Upper lobe of left lung (tissue), 4 donors: ENCODE results near the gene TNFRSF18.

Source experiments
- CTCF ChIP-seq, 6 experiments: fragments of 450-650 bp in 4 of 6; fragments of 200-600 bp in 2 of 6; sonication (generic) in 2 of 6; IDR thresholded peaks; one replicate each; pipeline ENCODE4 v1.5.1; 2016 to 2019; ENCODE audit warnings: antibody characterized with exemption in 6 of 6
- POLR2A ChIP-seq, 4 donors: fragments of 450-650 bp; IDR thresholded peaks; one replicate each; pipeline ENCODE4 v1.5.1; 2016 to 2017; ENCODE audit warnings: antibody characterized with exemption in 4 of 4, mild to moderate bottlenecking in 2 of 4
- POLR2AphosphoS5 ChIP-seq, 2 donors: sonication (generic); formaldehyde crosslinking; IDR thresholded peaks; one replicate each; pipeline ENCODE4 v1.5.1; 2017; ENCODE audit warnings: antibody characterized with exemption in 2 of 2

- TF ChIP-seq POLR2AphosphoS5 (IDR thresholded peaks at IDR 0.05): no peak
- no peak for TF ChIP-seq CTCF (IDR thresholded peaks at IDR 0.05)
- TF ChIP-seq POLR2A (IDR thresholded peaks at IDR 0.05): no peak
These were observed 27.5 kb downstream of the TNFRSF18 start for GRCh38 chr1:1178794-1179331.
